Ureter (tissue), 1 donor: ENCODE results near the gene ADAM10. TPM values are rescaled to one million over a fixed set of nuclear protein-coding genes. Genes with fewer than 3 reads are reported as not detected.
A peak's percentile ranks its signal among the peaks of the same experiment; 100 is the strongest.

ENCODE experiments used
- DNase-seq: peaks from one replicate; pipeline ENCODE4 v3.0.0-alpha.2; 2020; ENCODE audit warnings: low spot score
- total RNA-seq: library from RNA; stranded (reverse); gene quantifications from one replicate; pipeline ENCODE4 v1.2.4, GENCODE V29; 2023
- donor health status: DM: yes; HTN: yes; CAD: no.

ADAM10 gene
- total RNA-seq, 1 donor from 2014 or later: 315 TPM

GRCh38 chr15:58755350-58755749, 5.8 kb upstream of the ADAM10 start:
- DNase-seq: no peak

GRCh38 chr15:58752716-58753115, 3.2 kb upstream of the ADAM10 start:
- DNase-seq: no peak

- DNase-seq: peak; percentile 54
These were observed 515 bp downstream of the ADAM10 start for GRCh38 chr15:58748852-58749531.

- DNase-seq: no peak
These were observed 1.3 kb downstream of the ADAM10 start for GRCh38 chr15:58748040-58748851.

GRCh38 chr15:58746174-58746573, 3.3 kb downstream of the ADAM10 start:
- no peak for DNase-seq

- DNase-seq: no peak
These were observed 6.5 kb downstream of the ADAM10 start for GRCh38 chr15:58742819-58743502.

- no peak for DNase-seq
These were observed 7.3 kb downstream of the ADAM10 start for GRCh38 chr15:58742022-58742813.

- no peak for DNase-seq
These were observed 8.5 kb downstream of the ADAM10 start for GRCh38 chr15:58741032-58741431.

GRCh38 chr15:58740436-58740835, 9.1 kb downstream of the ADAM10 start:
- DNase-seq: no peak

GRCh38 chr15:58738046-58738707, 11.3 kb downstream of the ADAM10 start:
- DNase-seq: no peak

- DNase-seq: no peak
These were observed 12.2 kb downstream of the ADAM10 start for GRCh38 chr15:58737298-58737697.

GRCh38 chr15:58736018-58736643, 13.4 kb downstream of the ADAM10 start:
- DNase-seq: no peak

GRCh38 chr15:58734859-58735258, 14.6 kb downstream of the ADAM10 start:
- no peak for DNase-seq

GRCh38 chr15:58732625-58733363, 16.7 kb downstream of the ADAM10 start:
- DNase-seq: no peak

- no peak for DNase-seq
These were observed 17.6 kb downstream of the ADAM10 start for GRCh38 chr15:58731756-58732535.

- no peak for DNase-seq
These were observed 22.6 kb downstream of the ADAM10 start for GRCh38 chr15:58726867-58727266.

- DNase-seq: no peak
These were observed 25.0 kb downstream of the ADAM10 start for GRCh38 chr15:58724466-58724865.

GRCh38 chr15:58717357-58717756, 32.1 kb downstream of the ADAM10 start:
- DNase-seq: no peak

GRCh38 chr15:58716027-58716426, 33.5 kb downstream of the ADAM10 start:
- no peak for DNase-seq
